IPS DF 19.7 (cell line): ENCODE results near the gene SHB.

Experiments
- DNase-seq: peaks from one replicate; pipeline ENCODE4 v3.0.0-alpha.2; 2013; ENCODE audit warnings: low read depth, low spot score

The SHB gene

DNA sequence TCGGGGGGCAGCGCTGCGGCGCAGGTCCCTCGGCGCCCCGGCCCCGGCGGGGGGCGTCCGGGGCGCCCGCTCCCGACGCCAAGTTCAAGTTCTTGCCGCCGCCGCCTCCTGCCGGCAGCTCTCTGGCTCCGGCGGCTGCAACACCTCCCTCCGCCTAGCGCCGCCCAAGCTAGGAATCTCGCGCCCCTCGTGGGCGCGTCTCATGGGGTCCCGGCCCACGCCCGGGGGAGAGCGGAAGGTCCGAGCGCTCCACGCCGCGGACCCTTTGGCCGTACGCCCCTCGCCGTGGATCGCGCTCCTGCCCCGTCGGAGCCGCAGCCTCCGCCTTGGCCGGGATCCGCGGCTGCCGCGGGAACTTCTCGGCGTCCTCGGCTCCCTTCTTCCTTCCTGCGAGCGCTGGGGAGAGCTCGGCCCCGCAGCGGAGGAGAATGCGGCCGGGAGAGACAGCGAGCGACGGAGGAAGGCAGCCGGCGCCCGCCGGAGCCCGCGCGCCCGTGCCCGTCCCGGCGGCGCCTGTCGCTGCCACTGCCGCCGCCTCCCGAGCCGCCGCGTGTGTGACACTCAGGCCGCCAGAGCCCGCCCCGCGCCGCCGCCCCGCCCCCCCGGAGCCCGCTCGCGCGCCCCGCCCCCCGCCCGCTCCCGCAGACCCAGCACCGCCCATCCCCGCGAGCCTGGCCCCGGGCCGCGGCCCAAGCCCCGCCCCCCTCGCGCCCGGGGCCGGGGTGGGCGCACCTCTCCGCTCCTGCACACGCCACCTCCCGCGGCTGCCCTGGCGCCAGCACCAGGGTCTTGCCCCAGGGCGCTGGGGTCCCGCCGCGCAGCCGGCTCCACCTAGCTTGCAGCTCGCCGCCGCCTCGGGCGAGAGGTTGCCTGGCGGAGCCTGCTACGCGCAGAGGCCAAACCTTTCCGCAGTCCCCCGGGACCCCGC, at the start of gene SHB:
SHB (minus strand) TSS at position 527 of the 928 bp plus-strand sequence. CDS start 582 bp downstream, outside the sequence.
- DNase-seq = no peak

DNA sequence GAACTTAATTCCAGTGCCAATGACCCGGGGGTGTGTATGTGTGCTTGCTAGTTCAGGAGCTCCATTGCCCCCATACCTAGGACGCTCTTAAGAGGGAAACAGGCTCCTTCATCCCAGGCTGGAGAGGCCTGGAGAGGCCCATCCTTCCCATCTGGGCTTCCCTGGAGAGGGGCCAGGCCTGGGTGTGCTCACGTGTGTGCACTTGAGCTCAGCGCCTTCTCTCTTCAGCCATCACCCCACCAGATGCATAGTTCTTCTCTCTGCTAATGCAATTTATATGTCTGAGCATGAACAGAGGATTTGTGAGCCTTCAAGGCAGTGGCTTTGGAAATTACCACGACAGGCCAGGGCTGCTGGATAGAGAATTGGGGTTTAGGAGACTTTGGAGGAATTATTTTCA, 48.6 kb upstream of the SHB start:
- no peak for DNase-seq

DNA sequence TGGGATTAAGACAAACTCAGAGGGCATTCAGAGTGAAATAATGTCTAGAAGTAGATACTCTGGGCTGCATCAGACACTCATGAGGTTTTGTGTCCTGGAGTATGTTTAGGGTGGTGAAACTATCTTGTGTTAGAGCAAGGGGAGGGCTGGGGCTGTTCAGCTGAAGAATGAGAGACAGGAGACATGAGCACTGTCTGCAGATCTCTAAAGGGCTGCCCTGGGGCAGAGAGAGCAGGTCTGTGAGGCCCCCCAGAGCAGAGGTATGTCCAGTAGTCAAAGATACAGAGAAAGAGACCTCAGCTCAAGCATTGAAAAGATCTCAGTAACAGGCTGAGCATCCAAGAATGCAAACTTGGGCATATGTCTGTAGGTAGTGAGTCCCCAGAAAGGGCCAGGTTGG, 45.9 kb upstream of the SHB start:
- no peak for DNase-seq

- no peak for DNase-seq
These were observed 43.4 kb upstream of the SHB start for GRCh38 chr9:38112456-38112855.

DNA sequence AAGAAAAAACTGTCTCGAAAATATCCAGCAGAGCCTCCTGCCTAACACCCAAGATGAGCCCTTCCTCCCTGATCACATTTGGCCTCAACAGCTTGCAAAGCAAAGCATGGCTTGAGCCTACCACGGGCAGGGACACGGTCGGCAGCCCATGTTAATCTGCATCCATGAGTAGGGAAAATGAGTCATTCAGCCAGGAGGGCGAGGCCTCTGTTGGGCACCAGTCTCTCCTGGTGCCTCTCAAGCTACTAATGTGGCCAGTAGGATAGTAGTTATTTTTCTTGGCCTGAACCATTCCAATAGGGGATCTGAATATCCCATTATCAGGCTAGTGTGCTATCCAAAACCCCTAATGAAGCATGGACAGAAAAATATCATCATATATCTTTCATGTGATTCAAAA, 43.0 kb upstream of the SHB start:
- no peak for DNase-seq

DNA sequence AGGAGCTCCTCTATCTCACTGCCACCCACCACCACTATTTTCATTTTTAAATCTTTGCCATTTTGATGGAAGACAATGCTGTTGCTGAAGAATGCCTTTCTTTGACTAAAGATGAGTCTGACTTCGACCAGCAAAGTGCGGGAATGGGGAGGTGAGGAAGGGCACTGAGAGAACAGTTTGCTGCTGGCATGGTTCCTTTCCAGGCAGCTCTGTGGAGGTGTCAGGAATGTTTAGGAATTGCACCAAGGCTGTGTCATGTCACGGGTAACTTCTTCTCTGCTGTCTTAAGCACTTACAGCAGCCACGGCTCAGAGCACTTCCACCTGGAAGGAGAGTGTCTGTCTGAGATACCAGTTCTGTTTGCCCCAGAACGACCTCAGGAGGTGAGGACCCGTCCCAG, 41.4 kb upstream of the SHB start:
- DNase-seq = no peak

GRCh38 chr9:38109601-38110000, 40.6 kb upstream of the SHB start:
- DNase-seq = no peak

GRCh38 chr9:38108326-38108725, 39.3 kb upstream of the SHB start:
- no peak for DNase-seq

DNA sequence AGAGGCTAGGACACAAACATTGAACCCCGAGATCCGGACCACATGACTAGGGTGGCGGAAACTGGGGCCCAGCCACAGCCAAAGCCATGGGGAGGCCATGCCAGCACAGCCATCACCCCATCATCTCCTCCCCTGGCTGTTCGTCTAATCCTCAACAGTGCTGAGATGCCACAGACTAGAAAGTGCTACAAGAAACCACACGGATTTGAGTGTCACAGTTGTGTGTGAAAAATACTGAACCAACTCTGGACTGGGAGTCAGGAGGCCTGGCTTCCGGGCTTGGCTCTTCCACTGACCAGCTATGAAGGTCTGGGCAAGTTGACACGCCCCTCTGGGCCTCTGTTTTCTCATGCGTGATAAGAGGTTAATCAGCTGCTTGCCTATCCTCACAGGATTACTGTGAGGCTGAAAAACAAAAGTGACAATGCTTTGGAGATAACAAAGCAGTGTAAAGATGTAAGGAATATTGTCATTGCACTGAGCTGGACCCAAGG, 38.8 kb upstream of the SHB start:
- DNase-seq = no peak

DNA sequence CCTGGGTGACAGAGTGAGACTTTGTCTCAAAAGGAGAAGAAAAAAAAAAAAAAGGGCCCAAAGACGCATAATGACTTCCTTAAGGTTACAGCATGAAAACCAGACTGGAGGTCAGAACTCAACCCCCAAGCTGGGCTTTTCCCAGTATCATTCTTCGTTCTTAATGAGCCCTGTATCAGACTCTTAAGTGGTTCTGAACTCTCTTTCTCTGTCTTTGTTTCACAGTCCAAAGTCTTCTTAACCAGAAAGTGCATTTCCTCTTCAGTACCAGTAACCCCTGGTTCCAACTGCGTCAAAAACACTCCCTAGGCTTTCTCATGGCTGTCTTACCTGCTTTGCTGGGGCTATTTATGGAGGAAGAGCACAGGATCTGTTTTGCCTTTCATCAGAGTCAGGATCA, 38.4 kb upstream of the SHB start:
- DNase-seq = no peak

GRCh38 chr9:38106488-38106887, 37.5 kb upstream of the SHB start:
- no peak for DNase-seq

DNA sequence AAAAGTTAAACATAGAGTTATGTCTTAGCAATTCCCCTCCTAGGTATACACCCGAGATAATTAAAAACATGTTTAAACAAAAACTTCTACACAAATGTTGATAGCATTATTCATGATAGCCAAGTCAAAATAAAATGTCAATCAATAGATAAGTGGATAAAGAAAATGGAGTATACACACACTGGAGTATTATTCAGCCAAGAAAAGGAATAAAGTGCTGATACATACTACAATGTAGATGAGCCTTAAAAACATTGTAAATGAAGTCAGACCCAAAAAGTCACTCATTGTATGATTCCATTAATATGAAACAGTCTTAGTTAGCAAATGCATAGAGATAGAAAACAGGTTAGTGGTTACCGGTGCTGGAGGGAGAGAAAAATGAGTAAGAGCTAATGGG, 34.3 kb upstream of the SHB start:
- no peak for DNase-seq

DNA sequence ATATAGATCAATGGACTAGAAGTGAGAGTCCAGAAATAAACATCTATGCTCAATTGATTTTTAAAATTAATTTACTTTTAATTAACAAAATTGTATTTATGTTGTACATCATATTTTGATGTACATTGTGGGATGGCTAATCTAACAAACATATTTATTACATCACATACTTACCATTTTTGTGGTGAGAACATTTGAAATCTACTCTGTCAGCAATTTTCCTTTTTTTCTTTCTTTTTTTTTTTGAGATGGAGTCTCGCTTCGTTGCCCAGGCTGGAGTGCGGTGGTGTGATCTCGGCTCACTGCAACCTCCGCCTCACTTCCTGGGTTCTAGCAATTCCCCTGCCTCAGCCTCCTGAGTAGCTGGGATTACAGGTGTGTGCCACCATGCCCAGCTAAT, 32.4 kb upstream of the SHB start:
- no peak for DNase-seq

- no peak for DNase-seq
These were observed 27.3 kb upstream of the SHB start for GRCh38 chr9:38096238-38096805.

DNA sequence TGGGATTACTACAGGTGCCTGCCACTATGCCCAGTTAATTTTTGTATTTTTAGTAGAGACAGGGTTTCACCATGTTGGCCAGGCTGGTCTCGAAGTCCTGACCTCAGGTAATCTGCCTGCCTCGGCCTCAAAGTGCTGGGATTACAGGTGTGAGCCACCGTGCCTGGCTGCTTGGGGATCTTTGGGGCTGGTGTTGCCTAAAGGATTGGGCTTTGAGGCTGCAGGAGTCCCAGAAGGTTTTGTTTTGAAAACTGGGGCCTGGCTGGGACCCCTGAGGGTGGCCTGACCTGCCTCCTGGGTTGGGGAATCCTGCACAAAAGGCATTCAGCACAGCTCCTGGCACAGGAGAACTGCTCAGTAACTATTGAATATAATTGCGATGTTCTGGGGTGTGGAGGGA, 25.1 kb upstream of the SHB start:
- no peak for DNase-seq

GRCh38 chr9:38092656-38093055, 23.6 kb upstream of the SHB start:
- no peak for DNase-seq

- DNase-seq = no peak
These were observed 23.1 kb upstream of the SHB start for GRCh38 chr9:38092200-38092524.

- no peak for DNase-seq
These were observed 22.5 kb upstream of the SHB start for GRCh38 chr9:38091310-38092199.

GRCh38 chr9:38090170-38090569, 21.1 kb upstream of the SHB start:
- no peak for DNase-seq

DNA sequence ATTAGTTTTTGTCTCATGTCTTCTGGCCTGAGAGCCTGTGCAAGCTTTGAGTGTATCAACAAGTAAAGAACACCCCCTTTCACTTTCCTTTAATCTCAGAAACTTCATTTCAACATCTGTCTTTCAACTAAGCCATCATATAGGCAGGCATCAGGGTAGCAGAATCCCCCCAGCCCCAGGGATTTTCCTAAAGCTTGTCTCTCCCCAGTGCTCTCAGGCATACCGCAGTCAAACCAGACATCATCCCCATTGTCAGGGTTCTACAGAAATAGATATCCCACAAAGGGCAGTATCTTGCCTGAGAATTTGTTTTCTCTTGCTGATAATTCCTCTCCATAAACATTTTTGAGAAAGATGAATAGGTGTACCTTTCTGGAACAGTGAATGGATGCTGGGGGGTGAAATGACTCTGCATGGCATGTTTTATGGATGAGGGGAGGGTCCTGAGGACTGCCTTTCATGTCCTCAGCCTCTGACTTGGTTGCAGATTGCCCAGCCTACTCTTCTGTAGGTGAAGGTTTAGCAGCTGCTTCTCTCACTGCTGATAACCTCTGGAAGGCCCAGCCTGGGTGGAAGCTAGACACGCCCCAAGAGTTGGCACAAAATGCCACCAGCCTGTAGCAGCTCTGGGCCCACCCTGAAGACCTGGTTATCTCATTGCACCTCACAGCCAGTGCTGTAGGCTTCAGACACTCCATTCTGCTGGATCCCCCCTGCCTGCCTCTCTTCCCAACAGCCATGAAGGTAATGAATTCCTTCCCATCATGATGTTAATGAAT, 20.5 kb upstream of the SHB start:
- DNase-seq = no peak
